GM12891 (cell line): ENCODE data around the gene PAEP.

Experiments
- DNase-seq: peaks from one replicate; pipeline ENCODE4 v3.0.0; 2011; ENCODE audit warnings: low spot score; ENCODE audit not compliant: insufficient read length
- FAIRE-seq: peaks from 2 replicates; lab custom pipeline; 2011; peaks lifted over from hg19 to GRCh38; lab: Jason Lieb, UNC
- PAX5 ChIP-seq: IDR thresholded peaks from 2 replicates; pipeline ENCODE4 v1.6.1; 2011; ENCODE audit warnings: low read length, moderate library complexity, mild to moderate bottlenecking; ENCODE audit not compliant: insufficient read depth, severe bottlenecking
- POLR2A ChIP-seq: IDR thresholded peaks from 2 replicates; pipeline ENCODE4 v1.6.1; 2011; ENCODE audit warnings: low read depth, low read length, control low read depth
- POLR2AphosphoS5 ChIP-seq: IDR thresholded peaks from 2 replicates; pipeline ENCODE4 v1.6.1; 2011; ENCODE audit warnings: low read depth, low read length, control low read depth
- POU2F2 ChIP-seq: IDR thresholded peaks from 2 replicates; pipeline ENCODE4 v1.6.1; 2011; ENCODE audit warnings: low read depth, mild to moderate bottlenecking, control low read depth, low read length, moderate library complexity
- SPI1 ChIP-seq: IDR thresholded peaks from 2 replicates; pipeline ENCODE4 v1.6.1; 2011; ENCODE audit warnings: low read depth, low read length, control low read depth
- TAF1 ChIP-seq: IDR thresholded peaks from 2 replicates; pipeline ENCODE4 v1.6.1; 2011; ENCODE audit warnings: low read depth, low read length, control low read depth

Gene PAEP

GRCh38 chr9:135577256-135577655 is 15.7 kb downstream of the PAEP start:
- FAIRE-seq, result no peak
- no peak for DNase-seq
- TF ChIP-seq PAX5 (no peak), POLR2AphosphoS5 (no peak), POLR2A (no peak), TAF1 (no peak), POU2F2 (no peak), SPI1 (no peak)

DNA sequence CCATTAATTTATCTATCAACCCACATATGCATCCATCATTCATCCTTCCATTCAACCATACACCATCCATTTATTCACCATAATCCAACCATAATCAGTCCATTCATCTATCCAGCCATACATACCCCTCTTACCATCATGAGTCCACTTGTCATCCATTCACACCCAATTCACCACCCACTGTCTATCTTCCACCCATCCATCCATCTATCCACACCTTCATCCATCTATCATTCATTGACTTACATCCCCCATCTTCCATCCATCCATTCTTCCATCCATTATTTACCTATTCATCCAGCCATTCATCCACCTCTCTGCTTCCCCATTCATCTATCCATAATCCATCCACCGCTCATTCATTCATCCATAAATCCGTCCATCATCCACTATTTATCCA is 17.8 kb downstream of the PAEP start:
- DNase-seq, result no peak
- no peak for FAIRE-seq
- TF ChIP-seq POU2F2 (no peak), POLR2A (no peak), POLR2AphosphoS5 (no peak), TAF1 (no peak), SPI1 (no peak), PAX5 (no peak)

DNA sequence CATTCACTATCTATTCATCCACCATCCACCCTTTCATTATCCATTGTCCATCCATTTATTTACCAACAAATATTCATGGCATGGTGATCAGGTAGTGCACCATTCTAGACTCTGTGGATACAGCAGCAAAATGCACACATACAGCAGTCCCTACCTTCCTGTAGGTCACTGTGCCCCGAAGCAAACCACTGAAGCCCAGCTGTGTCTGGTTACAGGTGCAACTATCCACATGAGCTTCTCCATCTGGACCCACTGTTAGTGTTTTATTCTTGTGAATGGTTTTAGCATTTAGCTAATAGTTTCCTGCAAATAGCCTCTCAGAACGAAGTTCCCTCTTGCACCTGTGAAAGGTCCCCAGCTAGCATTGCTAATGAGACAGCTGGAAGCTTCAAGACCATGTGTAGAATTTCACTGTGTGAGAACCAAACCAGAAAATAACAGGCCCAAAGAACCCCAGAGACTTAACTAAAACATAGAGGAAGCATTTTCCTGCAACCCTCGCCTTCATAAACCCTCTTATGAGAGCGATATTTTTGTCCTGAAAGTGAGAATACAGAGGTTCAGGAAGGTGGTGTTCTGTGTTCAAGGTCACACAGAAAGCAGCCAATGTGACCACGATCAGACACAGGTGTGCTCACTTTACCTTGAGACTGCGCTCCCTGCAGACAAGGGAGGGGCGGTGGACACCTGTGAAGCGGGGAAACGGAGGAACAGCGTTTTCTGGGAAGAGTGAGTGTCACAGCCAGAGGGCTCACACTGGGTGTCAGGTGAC is 18.5 kb downstream of the PAEP start:
- DNase-seq (no peak), FAIRE-seq (no peak)
- no peak for TF ChIP-seq POU2F2

DNA sequence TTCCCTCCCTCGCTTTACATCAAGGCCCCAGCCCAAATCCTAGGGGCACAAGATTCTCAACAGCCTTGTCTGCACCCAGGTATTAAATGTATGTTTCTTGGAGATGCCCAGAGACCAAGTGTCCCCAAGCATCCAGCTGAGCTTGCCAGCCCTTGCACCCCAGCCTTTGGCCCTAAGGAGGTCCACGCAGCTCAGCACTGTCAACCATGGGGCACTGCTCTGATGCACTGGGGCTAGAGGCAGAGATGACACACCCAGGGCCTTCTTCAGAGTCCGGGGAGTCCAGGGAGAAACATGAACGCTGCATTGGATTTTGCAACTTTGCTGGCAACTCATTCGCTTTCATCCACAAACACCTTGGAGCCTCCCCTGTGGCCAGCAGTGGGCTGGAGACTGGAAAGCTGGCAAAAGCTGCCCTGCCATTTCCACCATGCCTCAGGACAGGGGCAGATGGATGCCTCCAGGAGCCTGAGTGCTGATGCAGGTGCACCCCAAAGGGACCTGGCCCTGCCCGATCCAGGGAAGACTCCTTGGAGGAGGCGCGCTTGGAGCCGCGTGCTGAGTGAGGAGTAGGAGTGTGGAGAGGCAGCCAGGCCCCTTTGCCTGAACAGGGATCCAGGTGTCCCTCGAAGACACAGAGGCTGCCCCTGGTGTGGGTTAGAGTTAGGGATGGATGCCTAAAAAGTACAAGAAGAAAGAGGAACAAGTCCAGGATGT is 19.3 kb downstream of the PAEP start:
- DNase-seq (no peak), FAIRE-seq (no peak)
- TF ChIP-seq SPI1, result no peak
- no peak for TF ChIP-seq TAF1
- no peak for TF ChIP-seq POLR2A
- no peak for TF ChIP-seq PAX5
- TF ChIP-seq POLR2AphosphoS5, result no peak
- TF ChIP-seq POU2F2, result no peak

DNA sequence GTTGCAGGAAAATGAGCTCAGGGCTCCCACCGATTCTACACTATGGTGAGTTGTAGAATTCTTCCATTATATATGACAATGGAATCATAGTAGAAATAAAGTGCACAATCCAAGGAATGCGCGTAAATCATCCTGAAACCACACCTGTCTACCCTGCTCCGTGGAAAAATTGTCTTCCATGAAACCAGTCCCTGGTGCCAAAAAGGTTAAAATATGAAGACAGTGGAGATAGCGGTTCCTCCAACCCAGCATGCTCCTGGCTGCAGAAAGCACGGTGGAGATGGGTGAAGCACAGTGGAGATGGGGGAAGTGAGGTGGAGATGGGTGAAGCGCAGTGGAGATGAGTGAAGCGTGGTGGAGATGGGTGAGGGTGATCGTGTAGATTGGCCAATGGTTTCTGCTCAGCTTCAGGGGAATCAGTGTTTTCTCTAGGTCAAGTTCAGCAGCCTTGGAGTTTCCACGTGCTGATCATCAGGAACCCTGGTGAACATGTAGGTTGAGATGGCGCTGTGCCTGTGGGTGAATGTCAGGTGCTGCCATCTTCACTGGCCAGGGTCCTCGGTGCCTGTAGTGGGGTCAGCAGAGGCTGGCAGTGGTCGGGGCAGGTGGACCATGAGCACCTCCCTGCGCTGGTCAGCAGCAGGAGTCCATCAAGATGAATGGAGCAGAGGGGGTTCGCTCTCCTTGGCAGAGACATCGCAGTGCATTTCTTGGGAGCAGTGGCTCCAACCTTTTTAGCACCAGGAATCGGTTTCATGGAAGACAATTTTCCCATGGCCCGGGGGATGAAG is 20.3 kb downstream of the PAEP start:
- TF ChIP-seq SPI1 (no peak), POLR2A (no peak), PAX5 (no peak), TAF1 (no peak), POLR2AphosphoS5 (no peak), POU2F2 (no peak)
- FAIRE-seq (no peak), DNase-seq (no peak)

DNA sequence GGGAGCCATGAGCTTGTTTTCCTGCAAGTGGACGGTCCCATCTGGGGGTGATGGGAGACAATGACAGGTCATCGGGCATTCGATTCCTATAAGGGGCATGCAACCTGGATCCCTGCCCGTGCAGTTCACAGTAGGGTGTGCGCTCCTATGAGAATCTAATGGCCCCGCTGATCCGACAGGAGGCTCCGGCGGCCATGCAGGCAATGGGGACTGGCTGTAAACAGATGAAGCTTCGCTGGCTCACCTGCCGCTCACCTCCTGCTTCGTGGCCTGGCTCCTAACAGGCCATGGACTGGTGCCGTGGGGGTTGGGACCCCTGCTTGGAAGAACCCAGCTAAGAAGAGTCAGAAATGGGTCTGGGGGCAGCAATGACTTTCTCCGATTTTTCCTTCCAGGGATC is 21.0 kb downstream of the PAEP start:
- FAIRE-seq, result no peak
- TF ChIP-seq TAF1, result no peak
- no peak for TF ChIP-seq SPI1
- TF ChIP-seq POLR2AphosphoS5, result no peak
- no peak for TF ChIP-seq PAX5
- no peak for TF ChIP-seq POU2F2
- TF ChIP-seq POLR2A, result no peak

DNA sequence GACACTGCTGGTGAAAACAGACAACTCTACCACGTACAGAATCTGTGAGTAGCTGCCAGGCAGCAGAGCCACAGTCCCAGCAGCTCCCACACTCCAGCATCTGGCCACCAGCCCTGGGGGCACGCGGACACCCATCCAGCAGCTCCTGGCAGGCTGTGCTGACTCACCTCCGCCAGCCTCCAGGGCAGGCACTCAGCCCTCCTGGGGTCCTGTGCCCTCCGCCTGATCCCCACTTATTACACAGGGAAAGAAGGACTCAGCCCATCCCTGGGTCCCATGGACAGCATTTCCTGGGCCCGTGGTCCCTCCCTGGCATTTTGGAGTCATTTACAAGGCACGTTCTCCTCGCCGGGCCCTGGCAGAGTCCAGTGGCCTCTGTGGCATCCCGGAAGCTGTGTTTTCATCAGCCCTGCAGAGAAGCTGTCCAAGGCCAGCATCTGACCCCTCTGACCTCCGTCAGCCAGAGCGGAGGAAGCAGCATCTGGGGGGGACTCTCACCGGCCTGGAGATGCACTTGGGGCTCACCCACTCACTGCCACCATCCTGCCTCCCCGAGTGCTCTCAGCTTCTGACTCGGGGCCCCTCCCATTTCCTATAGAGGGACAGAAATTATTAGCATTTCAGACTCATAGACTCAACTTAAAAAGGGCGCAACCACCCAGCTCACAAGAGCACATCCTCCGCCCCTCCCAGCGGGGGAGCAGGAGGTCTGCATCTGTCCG is 21.6 kb downstream of the PAEP start:
- TF ChIP-seq SPI1 (no peak), POU2F2 (no peak), PAX5 (no peak), POLR2A (no peak), POLR2AphosphoS5 (no peak), TAF1 (no peak)
- FAIRE-seq (no peak), DNase-seq (no peak)

More for the DNA sequence above, 21.0 kb downstream of the PAEP start:
- no peak for DNase-seq

DNA sequence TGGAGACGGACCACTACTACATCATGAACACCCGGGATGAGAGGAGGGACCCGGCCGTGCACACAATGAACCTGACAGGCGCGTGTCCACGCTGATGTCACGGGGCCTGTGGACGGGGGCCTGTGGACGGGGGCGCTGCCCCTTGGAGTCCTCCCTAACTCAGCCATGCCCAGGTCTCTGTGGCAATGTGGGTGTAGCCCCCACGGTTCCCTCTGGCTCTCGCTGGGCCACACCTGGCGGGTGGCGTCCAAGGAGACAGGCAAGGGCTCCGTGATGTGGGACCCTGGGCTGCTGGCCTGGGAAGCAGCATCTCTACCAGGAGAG is 22.1 kb downstream of the PAEP start:
- TF ChIP-seq POLR2A, result no peak
- no peak for TF ChIP-seq PAX5
- no peak for TF ChIP-seq SPI1
- no peak for TF ChIP-seq POU2F2
- TF ChIP-seq TAF1, result no peak
- no peak for TF ChIP-seq POLR2AphosphoS5
- FAIRE-seq, result no peak
- DNase-seq, result no peak

GRCh38 chr9:135584371-135584770 is 22.8 kb downstream of the PAEP start:
- no peak for FAIRE-seq
- no peak for DNase-seq
- TF ChIP-seq TAF1 (no peak), SPI1 (no peak), PAX5 (no peak), POLR2AphosphoS5 (no peak), POLR2A (no peak), POU2F2 (no peak)
